ENCODE results near the gene SMPDL3B. TPM values are rescaled to one million over a fixed set of nuclear protein-coding genes. Genes with fewer than 3 reads are reported as not detected.
A peak's percentile ranks its signal among the peaks of the same experiment; 100 is the strongest.

SMPDL3B gene
- total and polyA plus RNA-seq, 2 of the 4 experiments (the other 2 are of a cell fraction) = not detected

DNA sequence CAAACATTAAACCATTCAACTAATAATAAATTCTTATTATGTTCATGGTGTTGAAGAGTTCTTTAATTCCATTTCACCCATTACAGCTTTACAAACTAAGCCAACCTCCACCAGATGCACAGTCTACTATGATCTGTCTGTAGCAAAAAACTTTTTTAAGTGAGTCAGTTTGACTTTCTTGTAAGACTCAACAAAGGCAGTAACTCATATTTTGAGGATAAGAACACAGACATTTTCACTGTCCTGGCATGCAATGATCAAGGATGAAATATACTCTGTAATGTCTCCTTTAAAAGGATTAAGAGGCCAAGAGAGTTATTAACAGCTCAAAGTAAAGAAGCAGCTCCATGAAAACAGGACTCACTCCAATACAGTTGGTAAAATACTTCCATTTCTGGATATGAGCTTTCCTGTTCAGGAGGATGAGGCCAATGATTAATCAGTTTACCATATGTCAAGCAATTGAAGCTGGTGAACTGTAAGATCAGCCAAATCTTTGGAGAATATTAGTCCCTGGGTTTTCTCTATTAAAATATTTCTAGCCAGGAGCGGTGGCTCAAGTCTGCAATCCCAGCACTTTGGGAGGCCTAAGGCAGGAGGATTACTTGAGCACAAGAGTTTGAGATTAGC is 45.5 kb downstream of the SMPDL3B start:
- TF ChIP-seq RAD21 (IDR thresholded peaks at IDR 0.05; ENCODE audit: low read length) (no peak), RFX5 (IDR thresholded peaks at IDR 0.05; ENCODE audit: low read depth, low read length) (no peak), CEBPB (IDR thresholded peaks at IDR 0.05; ENCODE audit: low read depth, low read length) (no peak), POLR2A (IDR thresholded peaks at IDR 0.05; ENCODE audit: low read depth, low read length) (no peak), BHLHE40 (IDR thresholded peaks at IDR 0.05; ENCODE audit: low read depth, low read length) (no peak), MAFK (IDR thresholded peaks at IDR 0.05; ENCODE audit: low read depth, low read length) (no peak), SMC3 (IDR thresholded peaks at IDR 0.05; ENCODE audit: low read depth, low read length) (no peak), RCOR1 (IDR thresholded peaks at IDR 0.05; ENCODE audit: insufficient replicate concordance, low read length) (no peak), MAZ (IDR thresholded peaks at IDR 0.05; ENCODE audit: borderline replicate concordance, low read depth, low read length) (no peak), NFE2L2 (IDR thresholded peaks at IDR 0.05; ENCODE audit: low read depth, low read length) (no peak), FOS (IDR thresholded peaks at IDR 0.05; ENCODE audit: low read depth, low read length) (no peak)
- TF ChIP-seq, protein P1, sequence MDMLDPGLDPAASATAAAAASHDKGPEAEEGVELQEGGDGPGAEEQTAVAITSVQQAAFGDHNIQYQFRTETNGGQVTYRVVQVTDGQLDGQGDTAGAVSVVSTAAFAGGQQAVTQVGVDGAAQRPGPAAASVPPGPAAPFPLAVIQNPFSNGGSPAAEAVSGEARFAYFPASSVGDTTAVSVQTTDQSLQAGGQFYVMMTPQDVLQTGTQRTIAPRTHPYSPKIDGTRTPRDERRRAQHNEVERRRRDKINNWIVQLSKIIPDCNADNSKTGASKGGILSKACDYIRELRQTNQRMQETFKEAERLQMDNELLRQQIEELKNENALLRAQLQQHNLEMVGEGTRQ (IDR thresholded peaks at IDR 0.05; ENCODE audit: low read depth, low read length) = no peak
- TF ChIP-seq, protein P2, sequence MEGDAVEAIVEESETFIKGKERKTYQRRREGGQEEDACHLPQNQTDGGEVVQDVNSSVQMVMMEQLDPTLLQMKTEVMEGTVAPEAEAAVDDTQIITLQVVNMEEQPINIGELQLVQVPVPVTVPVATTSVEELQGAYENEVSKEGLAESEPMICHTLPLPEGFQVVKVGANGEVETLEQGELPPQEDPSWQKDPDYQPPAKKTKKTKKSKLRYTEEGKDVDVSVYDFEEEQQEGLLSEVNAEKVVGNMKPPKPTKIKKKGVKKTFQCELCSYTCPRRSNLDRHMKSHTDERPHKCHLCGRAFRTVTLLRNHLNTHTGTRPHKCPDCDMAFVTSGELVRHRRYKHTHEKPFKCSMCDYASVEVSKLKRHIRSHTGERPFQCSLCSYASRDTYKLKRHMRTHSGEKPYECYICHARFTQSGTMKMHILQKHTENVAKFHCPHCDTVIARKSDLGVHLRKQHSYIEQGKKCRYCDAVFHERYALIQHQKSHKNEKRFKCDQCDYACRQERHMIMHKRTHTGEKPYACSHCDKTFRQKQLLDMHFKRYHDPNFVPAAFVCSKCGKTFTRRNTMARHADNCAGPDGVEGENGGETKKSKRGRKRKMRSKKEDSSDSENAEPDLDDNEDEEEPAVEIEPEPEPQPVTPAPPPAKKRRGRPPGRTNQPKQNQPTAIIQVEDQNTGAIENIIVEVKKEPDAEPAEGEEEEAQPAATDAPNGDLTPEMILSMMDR (conservative IDR thresholded peaks at IDR 0.05; ENCODE audit: low read depth, low read length) = no peak
- ATAC-seq (ENCODE audit: low read depth) = peak; percentile 48
- Histone ChIP-seq H3K9me1 (ENCODE audit: insufficient read depth, low read length) (no peaks in the 10 kb centered on the region), H3K36me3 (ENCODE audit: control insufficient read depth, insufficient read depth, low read length) (0 out of 2 replicates have a peak, but pooled peaks cover 3% of the 10 kb centered on the region), H3K4me3 (ENCODE audit: insufficient read depth, low read depth, low read length) (no peak overlapping the region), H2AFZ (replicated peaks; ENCODE audit: low read length, poor library complexity) (no peak overlapping the region), H2BK20ac (ENCODE audit: low read depth, low read length) (no peak overlapping the region), H2AK5ac (ENCODE audit: low read depth, low read length) (no peak overlapping the region), H3K56ac (ENCODE audit: extremely low read depth, insufficient read depth, low read length) (no peak overlapping the region), H3K4me2 (ENCODE audit: low read depth, low read length) (no peak overlapping the region), H3K79me1 (ENCODE audit: low read depth in 1 of 2, low read length in 2 of 2) (no peaks in the 10 kb centered on the region), H4K20me1 (ENCODE audit: insufficient read depth, low read length) (no peaks in the 10 kb centered on the region), H2BK120ac (ENCODE audit: low read depth, low read length) (no peak overlapping the region), H4K5ac (ENCODE audit: low read depth, low read length) (no peak overlapping the region), H4K8ac (ENCODE audit: low read depth in 2 of 2, low read length in 2 of 2) (no peak overlapping the region), H4K91ac (ENCODE audit: insufficient read depth, low read depth, low read length) (no peak overlapping the region), H2AK9ac (replicated peaks; ENCODE audit: low read depth, low read length, poor library complexity) (no peak overlapping the region), H2BK5ac (ENCODE audit: low read depth, low read length, poor library complexity, severe bottlenecking) (no peak overlapping the region), H3K4me1 (ENCODE audit: control insufficient read depth, insufficient read depth, low read length) (peaks cover 2% of the 10 kb centered on the region), H3K27ac (ENCODE audit: insufficient read depth, low read length) (no peak overlapping the region), H3K9ac (ENCODE audit: low read depth, low read length) (no peak overlapping the region), H3K18ac (ENCODE audit: low read depth, low read length) (no peak overlapping the region), H3K14ac (replicated peaks; ENCODE audit: low read depth, low read length) (no peak overlapping the region), H3K9me3 (ENCODE audit: control insufficient read depth, insufficient read depth, low read length) (no peaks in the 10 kb centered on the region), H2BK15ac (ENCODE audit: low read depth, low read length) (no peak overlapping the region), H3K23ac (ENCODE audit: low read depth, low read length) (no peak overlapping the region), H3K4ac (ENCODE audit: low read depth, low read length) (no peak overlapping the region), H3K27me3 (ENCODE audit: control insufficient read depth, insufficient read depth, low read length) (no peaks in the 10 kb centered on the region)
- intact Hi-C loops (cut with micrococcal nuclease) = no loop called here
- in situ Hi-C loops (cut with MboI; ENCODE audit: low sequenced_read_pairs) = loop anchor here (5.0 kb wide), 1 partner anchor 118 kb away; no protein-coding TSS in a partner anchor
- ChIA-PET CTCF (interaction anchor here (1.1 to 1.2 kb wide), 4 partner anchors 10 to 123 kb away, joined by 3 to 6 read pairs (median 4); no protein-coding TSS in a partner anchor), POLR2A (ENCODE audit: unreplicated experiment) (interaction anchor here (1.0 kb wide), 1 partner anchor 12 kb away, joined by 4 read pairs; no protein-coding TSS in a partner anchor)
- dilution Hi-C loops (cut with HindIII; ENCODE audit: low sequenced_read_pairs, unreplicated experiment) = no loop called here
- peak; percentile 36 for DNase-seq
- no CpG with 5 or more reads among the region's 1 CpG for WGBS, 2 experiments (ENCODE audit: extremely low coverage in 2 of 2, insufficient read length in 1 of 2)
- BruUV-seq (replicated peaks) = no TSS peak

Measured in IMR-90 (cell line).